GM18505 (cell line): ENCODE measurements around the gene QKI.
"Not testable (repeated sequence)": the region's sequence is repeated elsewhere in the genome, so short reads cannot be mapped to it uniquely, and the experiment has no call there.

ENCODE experiments used
- ATAC-seq: cut with Tn5 transposase; IDR thresholded peaks from one replicate; pipeline ENCODE4 v1.9.1; 2021; ENCODE audit not compliant: unreplicated experiment
- POLR2A ChIP-seq: IDR thresholded peaks from 4 replicates; pipeline ENCODE4 v1.6.1; 2011; ENCODE audit warnings: borderline replicate concordance; ENCODE audit not compliant: insufficient read depth, insufficient read length; ENCODE audit errors: extremely low read depth

QKI gene

GRCh38 chr6:163423696-163424095 lies 9.2 kb downstream of the QKI start:
- no peak for TF ChIP-seq POLR2A
- no peak for ATAC-seq

GRCh38 chr6:163427498-163428254 lies 13.2 kb downstream of the QKI start:
- TF ChIP-seq POLR2A, result no peak
- no peak for ATAC-seq

- no peak for ATAC-seq
Observed at GRCh38 chr6:163428373-163428772, 13.9 kb downstream of the QKI start.

GRCh38 chr6:163429858-163430448 lies 15.4 kb downstream of the QKI start:
- TF ChIP-seq POLR2A, result no peak

More at GRCh38 chr6:163428373-163428772, 13.9 kb downstream of the QKI start:
- TF ChIP-seq POLR2A, result no peak

GRCh38 chr6:163432300-163432699 lies 17.8 kb downstream of the QKI start:
- ATAC-seq, result no peak

More at GRCh38 chr6:163429858-163430448, 15.4 kb downstream of the QKI start:
- ATAC-seq, result no peak

GRCh38 chr6:163433486-163433885 lies 19.0 kb downstream of the QKI start:
- ATAC-seq, result not testable (repeated sequence)

More at GRCh38 chr6:163432300-163432699, 17.8 kb downstream of the QKI start:
- no peak for TF ChIP-seq POLR2A

- no peak for ATAC-seq
- TF ChIP-seq POLR2A, result no peak
Observed at GRCh38 chr6:163435023-163435422, 20.5 kb downstream of the QKI start.

- no peak for TF ChIP-seq POLR2A
- no peak for ATAC-seq
Observed at GRCh38 chr6:163436843-163437242, 22.3 kb downstream of the QKI start.

- ATAC-seq, result no peak
- TF ChIP-seq POLR2A, result no peak
Observed at GRCh38 chr6:163437466-163437865, 22.9 kb downstream of the QKI start.

- ATAC-seq, result no peak
- no peak for TF ChIP-seq POLR2A
Observed at GRCh38 chr6:163438298-163438939, 23.9 kb downstream of the QKI start.

GRCh38 chr6:163438940-163439335 lies 24.4 kb downstream of the QKI start:
- no peak for TF ChIP-seq POLR2A
- peak; percentile 56 for ATAC-seq

GRCh38 chr6:163439390-163439789 lies 24.9 kb downstream of the QKI start:
- ATAC-seq, result not testable (repeated sequence)

- ATAC-seq, result no peak
- TF ChIP-seq POLR2A, result no peak
Observed at GRCh38 chr6:163439997-163440396, 25.5 kb downstream of the QKI start.

GRCh38 chr6:163442336-163442735 lies 27.8 kb downstream of the QKI start:
- no peak for ATAC-seq
- TF ChIP-seq POLR2A, result no peak
